H9 (cell line): ENCODE measurements around the gene DSCAM. TPM values are rescaled to one million over a fixed set of nuclear protein-coding genes. Genes with fewer than 3 reads are reported as not detected.

ENCODE experiments used
- DNase-seq: peaks from one replicate; pipeline ENCODE4 v3.0.0-alpha.2; 2017
- H2AFZ ChIP-seq: one replicate; pipeline ENCODE4 v1.6.1; 2013; ENCODE audit warnings: mild to moderate bottlenecking, low read length, control low read depth, moderate library complexity
- H2AK5ac ChIP-seq: 2 replicates; pipeline ENCODE4 v1.6.1; 2013; ENCODE audit warnings: low read length, control low read depth, mixed read lengths; ENCODE audit not compliant: insufficient read length
- H2BK120ac ChIP-seq: one replicate; pipeline ENCODE4 v1.6.1; 2013; ENCODE audit warnings: low read depth, mild to moderate bottlenecking, low read length, control low read depth, inconsistent platforms; ENCODE audit not compliant: poor library complexity, severe bottlenecking
- H2BK12ac ChIP-seq: 2 replicates; pipeline ENCODE4 v1.6.1; 2013; ENCODE audit warnings: low read length, control low read depth, mixed read lengths, low read depth; ENCODE audit not compliant: insufficient read length
- H2BK15ac ChIP-seq: 2 replicates; pipeline ENCODE4 v1.6.1; 2013; ENCODE audit warnings: low read depth, low read length, control low read depth
- H2BK20ac ChIP-seq: one replicate; pipeline ENCODE4 v1.6.1; 2013; ENCODE audit warnings: low read depth, mild to moderate bottlenecking, low read length, control low read depth, inconsistent platforms; ENCODE audit not compliant: poor library complexity, severe bottlenecking
- H2BK5ac ChIP-seq: 2 replicates; pipeline ENCODE4 v1.6.1; 2013; ENCODE audit warnings: low read length, control low read depth, mixed read lengths; ENCODE audit not compliant: insufficient read length
- H3K14ac ChIP-seq: 2 replicates; pipeline ENCODE4 v1.6.1; 2013; ENCODE audit warnings: low read length, control low read depth; ENCODE audit not compliant: insufficient read depth
- H3K18ac ChIP-seq: 2 replicates; pipeline ENCODE4 v1.6.1; 2013; ENCODE audit warnings: low read depth, mild to moderate bottlenecking, mixed read lengths, low read length, control low read depth; ENCODE audit not compliant: insufficient read length
- H3K23ac ChIP-seq: 2 replicates; pipeline ENCODE4 v1.6.1; 2013; ENCODE audit warnings: low read length, control low read depth, mixed read lengths, low read depth; ENCODE audit not compliant: insufficient read length
- H3K23me2 ChIP-seq: 2 replicates; pipeline ENCODE4 v1.6.1; 2013; ENCODE audit warnings: low read depth, mild to moderate bottlenecking, mixed read lengths, low read length, control low read depth; ENCODE audit not compliant: insufficient read length, poor library complexity, severe bottlenecking
- H3K27ac ChIP-seq: 2 replicates; pipeline ENCODE4 v1.5.1; 2013; ENCODE audit warnings: low read length, control low read depth, mixed read lengths, low read depth; ENCODE audit not compliant: insufficient read length
- H3K27me3 ChIP-seq: 2 replicates; pipeline ENCODE4 v1.6.1; 2013; ENCODE audit warnings: low read length, control low read depth, inconsistent platforms; ENCODE audit not compliant: insufficient read depth
- H3K4ac ChIP-seq: 2 replicates; pipeline ENCODE4 v1.6.1; 2013; ENCODE audit warnings: low read depth, mild to moderate bottlenecking, control low read depth, inconsistent platforms, low read length, moderate library complexity
- H3K4me1 ChIP-seq: 2 replicates; pipeline ENCODE4 v1.6.1; 2013; ENCODE audit warnings: low read length, control low read depth, inconsistent platforms; ENCODE audit not compliant: insufficient read depth
- H3K4me2 ChIP-seq: 2 replicates; pipeline ENCODE4 v1.6.1; 2013; ENCODE audit warnings: low read length, control low read depth, mixed read lengths; ENCODE audit not compliant: insufficient read length, insufficient read depth
- H3K56ac ChIP-seq: 2 replicates; pipeline ENCODE4 v1.6.1; 2013; ENCODE audit warnings: low read depth, mild to moderate bottlenecking, mixed read lengths, low read length, control low read depth; ENCODE audit not compliant: insufficient read length
- H3K79me1 ChIP-seq: 2 replicates; pipeline ENCODE4 v1.6.1; 2013; ENCODE audit warnings: low read depth, mild to moderate bottlenecking, moderate library complexity, low read length, control low read depth, inconsistent platforms; ENCODE audit not compliant: insufficient read depth, poor library complexity, severe bottlenecking
- H3K79me2 ChIP-seq: 2 replicates; pipeline ENCODE4 v1.6.1; 2013; ENCODE audit warnings: low read length, control low read depth, inconsistent platforms; ENCODE audit not compliant: insufficient read depth
- H3K9ac ChIP-seq: 2 replicates; pipeline ENCODE4 v1.6.1; 2013; ENCODE audit warnings: low read length, control low read depth, mixed read lengths; ENCODE audit not compliant: insufficient read length; ENCODE audit errors: extremely low read depth
- H3K9me3 ChIP-seq: one replicate; pipeline ENCODE4 v1.6.1; 2013; ENCODE audit warnings: low read depth, low read length, inconsistent platforms; ENCODE audit not compliant: control insufficient read depth
- H3T11ph ChIP-seq: one replicate; pipeline ENCODE4 v1.6.1; 2013; ENCODE audit warnings: mild to moderate bottlenecking, low read length, control low read depth, inconsistent platforms
- H4K20me1 ChIP-seq: one replicate; pipeline ENCODE4 v1.6.1; 2013; ENCODE audit not compliant: control insufficient read depth, insufficient read length, insufficient read depth
- H4K5ac ChIP-seq: 2 replicates; pipeline ENCODE4 v1.6.1; 2013; ENCODE audit warnings: low read depth, mild to moderate bottlenecking, mixed read lengths, low read length, control low read depth; ENCODE audit not compliant: insufficient read length
- H4K8ac ChIP-seq: replicated peaks from 2 replicates; pipeline ENCODE4 v1.6.1; 2013; ENCODE audit warnings: low read length, control low read depth, mixed read lengths, low read depth; ENCODE audit not compliant: insufficient read length
- H4K91ac ChIP-seq: 2 replicates; pipeline ENCODE4 v1.6.1; 2013; ENCODE audit warnings: low read depth, mild to moderate bottlenecking, moderate library complexity, mixed read lengths, low read length, control low read depth; ENCODE audit not compliant: insufficient read length
- H3K27ac Mint-ChIP-seq, 3 experiments: 2 replicates in 2 of 3; 3 replicates in 1 of 3; pipeline ENCODE4 v1.8.0; 2020 to 2021; ENCODE audit warnings: mixed read lengths in 3 of 3, mild to moderate bottlenecking in 1 of 3, moderate library complexity in 1 of 3
- H3K27me3 Mint-ChIP-seq: 2 replicates; pipeline ENCODE4 v1.8.0; 2021; ENCODE audit warnings: low read depth, mild to moderate bottlenecking, moderate library complexity, mixed read lengths
- H3K36me3 Mint-ChIP-seq, 3 experiments: 2 replicates in 2 of 3; 3 replicates in 1 of 3; pipeline ENCODE4 v1.8.0; 2020 to 2021; ENCODE audit warnings: low read depth in 3 of 3, mixed read lengths in 3 of 3; ENCODE audit not compliant: insufficient read depth in 1 of 3
- H3K4me1 Mint-ChIP-seq, 2 experiments: 2 replicates each; pipeline ENCODE4 v1.8.0; 2020; ENCODE audit warnings: mixed read lengths in 2 of 2
- H3K4me3 Mint-ChIP-seq, 2 experiments: 2 replicates in 1 of 2; 3 replicates in 1 of 2; pipeline ENCODE4 v1.8.0; 2020 to 2021; ENCODE audit warnings: mild to moderate bottlenecking in 2 of 2, mixed read lengths in 2 of 2, moderate library complexity in 1 of 2
- H3K9me3 Mint-ChIP-seq, 2 experiments: 2 replicates in 1 of 2; 3 replicates in 1 of 2; pipeline ENCODE4 v1.8.0; 2020; ENCODE audit warnings: mild to moderate bottlenecking in 2 of 2, mixed read lengths in 2 of 2, moderate library complexity in 1 of 2
- WGBS: extraction: QIAGEN DNeasy Blood & Tissue Kit; methylation state at CpG from one replicate; pipeline ENCODE4 v1.1.7; 2013; ENCODE audit warnings: missing lambda C conversion rate, low lambda C conversion rate, mixed read lengths; ENCODE audit not compliant: insufficient read length; ENCODE audit errors: extremely low coverage; 5-methylcytosine and 5-hydroxymethylcytosine counted together
- total RNA-seq: library from RNA; stranded (reverse); gene quantifications from 2 replicates; pipeline ENCODE4 v1.2.1, GENCODE V29; 2021
- TF ChIP-seq, protein P1 (sequence below): fragments of 200-600 bp; sonication (generic); conservative IDR thresholded peaks from 3 replicates; pipeline ENCODE4 v1.8.0; 2021; ENCODE audit warnings: antibody characterized with exemption, mild to moderate bottlenecking

DSCAM gene
- total RNA-seq, 1 experiment from 2014 or later = 0.17 TPM

DNA sequence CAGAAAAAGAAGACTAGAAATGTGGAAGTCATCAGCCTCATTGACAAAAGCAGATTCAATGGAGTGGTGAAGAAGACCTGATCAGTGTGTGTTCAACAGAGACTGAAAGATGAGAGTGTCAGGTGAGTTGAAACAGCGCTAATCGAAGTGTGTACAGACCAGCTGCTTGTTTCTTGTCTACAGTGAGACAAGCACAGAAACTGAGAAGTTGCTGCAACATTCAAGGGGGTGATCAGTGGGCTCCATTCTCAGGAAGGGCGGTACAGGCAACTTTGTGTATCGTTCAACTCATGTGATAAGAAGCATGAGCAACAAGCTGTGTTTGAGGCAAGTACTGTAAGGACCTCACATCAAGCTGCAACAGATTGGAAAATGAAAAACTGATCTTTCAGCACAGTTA, 19.4 kb downstream of the DSCAM start:
- Histone ChIP-seq H3K4me1 (no peaks in the 10 kb centered on the region), H4K5ac (no peak overlapping the region), H3K23ac (no peak overlapping the region), H3K14ac (no peak overlapping the region), H3K79me2 (no peaks in the 10 kb centered on the region), H3K18ac (no peak overlapping the region), H4K91ac (no peak overlapping the region), H2BK20ac (no peak overlapping the region), H3K23me2 (no peaks in the 10 kb centered on the region), H3T11ph (no peak overlapping the region), H2AFZ (no peak overlapping the region), H3K9me3 (no peaks in the 10 kb centered on the region), H2BK12ac (no peak overlapping the region), H3K4me2 (no peak overlapping the region), H4K20me1 (no peaks in the 10 kb centered on the region), H2BK15ac (no peak overlapping the region), H3K9ac (no peak overlapping the region), H3K27me3 (no peaks in the 10 kb centered on the region), H2BK5ac (no peak overlapping the region), H3K79me1 (no peaks in the 10 kb centered on the region), H4K8ac (no peak overlapping the region), H3K4ac (no peak overlapping the region), H3K56ac (no peak overlapping the region), H2BK120ac (no peak overlapping the region), H2AK5ac (no peak overlapping the region), H3K27ac (no peak overlapping the region)
- TF ChIP-seq, protein P1, sequence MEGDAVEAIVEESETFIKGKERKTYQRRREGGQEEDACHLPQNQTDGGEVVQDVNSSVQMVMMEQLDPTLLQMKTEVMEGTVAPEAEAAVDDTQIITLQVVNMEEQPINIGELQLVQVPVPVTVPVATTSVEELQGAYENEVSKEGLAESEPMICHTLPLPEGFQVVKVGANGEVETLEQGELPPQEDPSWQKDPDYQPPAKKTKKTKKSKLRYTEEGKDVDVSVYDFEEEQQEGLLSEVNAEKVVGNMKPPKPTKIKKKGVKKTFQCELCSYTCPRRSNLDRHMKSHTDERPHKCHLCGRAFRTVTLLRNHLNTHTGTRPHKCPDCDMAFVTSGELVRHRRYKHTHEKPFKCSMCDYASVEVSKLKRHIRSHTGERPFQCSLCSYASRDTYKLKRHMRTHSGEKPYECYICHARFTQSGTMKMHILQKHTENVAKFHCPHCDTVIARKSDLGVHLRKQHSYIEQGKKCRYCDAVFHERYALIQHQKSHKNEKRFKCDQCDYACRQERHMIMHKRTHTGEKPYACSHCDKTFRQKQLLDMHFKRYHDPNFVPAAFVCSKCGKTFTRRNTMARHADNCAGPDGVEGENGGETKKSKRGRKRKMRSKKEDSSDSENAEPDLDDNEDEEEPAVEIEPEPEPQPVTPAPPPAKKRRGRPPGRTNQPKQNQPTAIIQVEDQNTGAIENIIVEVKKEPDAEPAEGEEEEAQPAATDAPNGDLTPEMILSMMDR = no peak
- Mint-ChIP-seq H3K27me3 (no peaks in the 10 kb centered on the region), H3K27ac (no peak overlapping the region), H3K9me3 (no peaks in the 10 kb centered on the region), H3K4me3 (no peak overlapping the region), H3K36me3 (no peaks in the 10 kb centered on the region), H3K4me1 (no peaks in the 10 kb centered on the region)
- no peak for DNase-seq
- WGBS = no CpG with 5 or more reads among the region's 4 CpGs
